ENCODE results near the gene ZC3H18.

- TF ChIP-seq PPARA (CRISPR knock-in tag; IDR thresholded peaks at IDR 0.05; ENCODE audit: borderline replicate concordance) (no peak), ZNF8 (CRISPR knock-in tag; IDR thresholded peaks at IDR 0.05) (no peak), SNAI2 (CRISPR knock-in tag; IDR thresholded peaks at IDR 0.05) (no peak), CREB5 (CRISPR knock-in tag; IDR thresholded peaks at IDR 0.05; ENCODE audit: low read depth) (no peak), ZNF565 (CRISPR knock-in tag; conservative IDR thresholded peaks at IDR 0.05; ENCODE audit: low read depth) (no peak), ZFP30 (CRISPR knock-in tag; IDR thresholded peaks at IDR 0.05) (no peak)
Observed at GRCh38 chr16:88524274-88524972, 45.8 kb upstream of the ZC3H18 start.

All from SK-N-SH treated with all-trans-retinoic acid at 6 μM for 48 hours (cell line).